ENCODE data around the gene SRGAP2. TPM values are rescaled to one million over a fixed set of nuclear protein-coding genes. Genes with fewer than 3 reads are reported as not detected.
A peak's percentile ranks its signal among the peaks of the same experiment; 100 is the strongest.
"Not testable (repeated sequence)": the region's sequence is repeated elsewhere in the genome, so short reads cannot be mapped to it uniquely, and the experiment has no call there.

SRGAP2 gene
- total and polyA plus RNA-seq, 2 of the 4 experiments (the other 2 are of a cell fraction), result 20.7 to 33.3 TPM

DNA sequence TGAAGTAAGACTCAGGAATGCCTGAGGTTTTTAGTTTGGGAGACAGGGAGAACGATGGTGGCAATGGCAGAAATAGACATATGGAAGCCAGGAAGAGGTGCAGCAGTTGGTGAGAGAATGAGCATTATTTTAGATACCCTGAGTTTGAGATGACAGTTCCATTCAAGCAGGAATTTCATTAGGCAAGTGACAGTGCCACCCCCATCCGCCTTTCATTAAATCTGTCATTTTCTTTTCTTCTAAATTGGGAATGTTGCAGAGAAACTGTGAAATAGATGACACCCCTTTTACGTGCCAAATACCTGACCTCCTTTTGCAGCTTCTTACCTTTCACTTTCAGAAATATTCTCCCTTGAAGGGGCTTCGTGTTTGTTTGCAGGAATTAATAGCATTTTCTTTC is 22.0 kb downstream of the SRGAP2 start:
- H4K8ac ChIP-seq (ENCODE audit: low read depth in 2 of 2, low read length in 2 of 2); POLR2A ChIA-PET (ENCODE audit: unreplicated experiment); H3K4me2 ChIP-seq (ENCODE audit: low read depth, low read length); H4K5ac ChIP-seq (ENCODE audit: low read depth, low read length); intact Hi-C loops (cut with micrococcal nuclease); H3K9ac ChIP-seq (ENCODE audit: low read depth, low read length); H2AFZ ChIP-seq (replicated peaks; ENCODE audit: low read length, poor library complexity); H3K14ac ChIP-seq (replicated peaks; ENCODE audit: low read depth, low read length); BruUV-seq (replicated peaks); CTCF ChIA-PET; DNase-seq; H2BK20ac ChIP-seq (ENCODE audit: low read depth, low read length); in situ Hi-C loops (cut with MboI; ENCODE audit: low sequenced_read_pairs); H3K56ac ChIP-seq (ENCODE audit: extremely low read depth, insufficient read depth, low read length); H3K9me1 ChIP-seq (ENCODE audit: insufficient read depth, low read length); H2AK5ac ChIP-seq (ENCODE audit: low read depth, low read length); H3K4me1 ChIP-seq (ENCODE audit: control insufficient read depth, insufficient read depth, low read length); H3K18ac ChIP-seq (ENCODE audit: low read depth, low read length); H3K27me3 ChIP-seq (ENCODE audit: control insufficient read depth, insufficient read depth, low read length); H4K20me1 ChIP-seq (ENCODE audit: insufficient read depth, low read length); H3K27ac ChIP-seq (ENCODE audit: insufficient read depth, low read length); H2BK5ac ChIP-seq (ENCODE audit: low read depth, low read length, poor library complexity, severe bottlenecking); H3K9me3 ChIP-seq (ENCODE audit: control insufficient read depth, insufficient read depth, low read length); H2BK120ac ChIP-seq (ENCODE audit: low read depth, low read length); H2BK15ac ChIP-seq (ENCODE audit: low read depth, low read length); H3K4me3 ChIP-seq (ENCODE audit: insufficient read depth, low read depth, low read length); H3K4ac ChIP-seq (ENCODE audit: low read depth, low read length); H3K36me3 ChIP-seq (ENCODE audit: control insufficient read depth, insufficient read depth, low read length); ATAC-seq (ENCODE audit: low read depth); H3K23ac ChIP-seq (ENCODE audit: low read depth, low read length); H3K79me1 ChIP-seq (ENCODE audit: low read depth in 1 of 2, low read length in 2 of 2); dilution Hi-C loops (cut with HindIII; ENCODE audit: low sequenced_read_pairs, unreplicated experiment); H2AK9ac ChIP-seq (replicated peaks; ENCODE audit: low read depth, low read length, poor library complexity); H4K91ac ChIP-seq (ENCODE audit: insufficient read depth, low read depth, low read length): not testable (repeated sequence)
- WGBS, 2 experiments (ENCODE audit: extremely low coverage in 2 of 2, insufficient read length in 1 of 2), result no CpG with 5 or more reads among the region's 4 CpGs

DNA sequence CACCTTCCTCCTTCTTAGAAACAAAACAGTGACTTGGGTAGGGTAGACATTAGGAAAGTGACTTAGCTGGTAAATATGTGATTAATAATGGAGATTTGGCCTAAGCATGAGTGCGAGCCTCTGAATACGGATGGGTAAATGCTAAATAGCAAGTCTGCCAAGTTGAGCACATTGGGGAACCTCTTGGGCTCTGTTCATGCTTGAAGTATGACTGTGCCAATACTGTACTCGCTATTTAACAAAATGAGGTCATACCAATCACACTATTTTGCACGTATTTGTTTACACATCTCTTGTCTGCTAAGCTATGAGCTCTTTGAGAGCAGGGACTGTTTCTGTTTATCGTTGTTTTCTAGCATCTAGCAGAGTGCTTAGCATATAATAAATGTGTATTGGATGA is 23.5 kb downstream of the SRGAP2 start:
- H4K8ac ChIP-seq (ENCODE audit: low read depth in 2 of 2, low read length in 2 of 2); BruUV-seq (replicated peaks); H2AK5ac ChIP-seq (ENCODE audit: low read depth, low read length); H2AK9ac ChIP-seq (replicated peaks; ENCODE audit: low read depth, low read length, poor library complexity); H3K4me3 ChIP-seq (ENCODE audit: insufficient read depth, low read depth, low read length); dilution Hi-C loops (cut with HindIII; ENCODE audit: low sequenced_read_pairs, unreplicated experiment); CTCF ChIA-PET; in situ Hi-C loops (cut with MboI; ENCODE audit: low sequenced_read_pairs); H3K27ac ChIP-seq (ENCODE audit: insufficient read depth, low read length); H3K23ac ChIP-seq (ENCODE audit: low read depth, low read length); H3K9me1 ChIP-seq (ENCODE audit: insufficient read depth, low read length); H2BK5ac ChIP-seq (ENCODE audit: low read depth, low read length, poor library complexity, severe bottlenecking); H4K91ac ChIP-seq (ENCODE audit: insufficient read depth, low read depth, low read length); DNase-seq; H3K14ac ChIP-seq (replicated peaks; ENCODE audit: low read depth, low read length); H3K9ac ChIP-seq (ENCODE audit: low read depth, low read length); H4K20me1 ChIP-seq (ENCODE audit: insufficient read depth, low read length); H3K4ac ChIP-seq (ENCODE audit: low read depth, low read length); H2AFZ ChIP-seq (replicated peaks; ENCODE audit: low read length, poor library complexity); H3K79me1 ChIP-seq (ENCODE audit: low read depth in 1 of 2, low read length in 2 of 2); H3K4me2 ChIP-seq (ENCODE audit: low read depth, low read length); H2BK15ac ChIP-seq (ENCODE audit: low read depth, low read length); H2BK120ac ChIP-seq (ENCODE audit: low read depth, low read length); POLR2A ChIA-PET (ENCODE audit: unreplicated experiment); H3K27me3 ChIP-seq (ENCODE audit: control insufficient read depth, insufficient read depth, low read length); H3K18ac ChIP-seq (ENCODE audit: low read depth, low read length); H3K56ac ChIP-seq (ENCODE audit: extremely low read depth, insufficient read depth, low read length); H3K9me3 ChIP-seq (ENCODE audit: control insufficient read depth, insufficient read depth, low read length); H2BK20ac ChIP-seq (ENCODE audit: low read depth, low read length); H4K5ac ChIP-seq (ENCODE audit: low read depth, low read length); H3K36me3 ChIP-seq (ENCODE audit: control insufficient read depth, insufficient read depth, low read length); H3K4me1 ChIP-seq (ENCODE audit: control insufficient read depth, insufficient read depth, low read length); intact Hi-C loops (cut with micrococcal nuclease): not testable (repeated sequence)
- WGBS, 2 experiments (ENCODE audit: extremely low coverage in 2 of 2, insufficient read length in 1 of 2), result no CpG with 5 or more reads among the region's 5 CpGs
- ATAC-seq (ENCODE audit: low read depth), result peak; percentile 62

Measured in IMR-90 (cell line).